AG04450 (cell line): Measurements from ENCODE around the gene CNKSR3. TPM values are rescaled to one million over a fixed set of nuclear protein-coding genes. Genes with fewer than 3 reads are reported as not detected.

Source experiments
- CTCF ChIA-PET: fragments of 300-600, 350-600 bp; formaldehyde crosslinking; extraction: SDS; loops from one replicate; lab custom pipeline; 2022; ENCODE audit warnings: antibody characterized with exemption, inconsistent platforms; lab: Charles Lee
- POLR2A ChIA-PET: fragments of 350-600 bp; formaldehyde crosslinking; extraction: SDS; loops from one replicate; lab custom pipeline; 2021; ENCODE audit warnings: antibody characterized with exemption, inconsistent platforms; lab: Yijun Ruan, JAX
- DNase-seq: peaks from one replicate; pipeline ENCODE4 v3.0.0-alpha.2; 2011; ENCODE audit warnings: low read depth, low spot score
- H3K27ac ChIP-seq: one replicate; pipeline ENCODE4 v1.5.1; 2012; ENCODE audit warnings: low read depth, low read length, control low read depth
- H3K27me3 ChIP-seq: one replicate; pipeline ENCODE4 v1.6.0; 2012; ENCODE audit warnings: low read length; ENCODE audit not compliant: control insufficient read depth, insufficient read depth
- H3K4me3 ChIP-seq: 2 replicates; pipeline ENCODE4 v1.5.1; 2011; ENCODE audit warnings: mild to moderate bottlenecking, low read depth, low read length, control low read depth
- H3K9me3 ChIP-seq: 2 replicates; pipeline ENCODE4 v1.5.1; 2012; ENCODE audit warnings: low read length; ENCODE audit not compliant: control insufficient read depth, insufficient read depth
- polyA plus RNA-seq: library from polyadenylated mRNA; depleted of rRNA; stranded (reverse); fragments of >200 nt; gene quantifications from 2 replicates; pipeline ENCODE4 v1.2.3, GENCODE V29; 2011
- TF ChIP-seq, protein P1 (sequence below): IDR thresholded peaks from 2 replicates; pipeline ENCODE4 v1.5.1; 2011; ENCODE audit warnings: low read depth, low read length, control low read depth, inconsistent platforms

Gene CNKSR3
- polyA plus RNA-seq, 1 experiment: 8.6 TPM

DNA sequence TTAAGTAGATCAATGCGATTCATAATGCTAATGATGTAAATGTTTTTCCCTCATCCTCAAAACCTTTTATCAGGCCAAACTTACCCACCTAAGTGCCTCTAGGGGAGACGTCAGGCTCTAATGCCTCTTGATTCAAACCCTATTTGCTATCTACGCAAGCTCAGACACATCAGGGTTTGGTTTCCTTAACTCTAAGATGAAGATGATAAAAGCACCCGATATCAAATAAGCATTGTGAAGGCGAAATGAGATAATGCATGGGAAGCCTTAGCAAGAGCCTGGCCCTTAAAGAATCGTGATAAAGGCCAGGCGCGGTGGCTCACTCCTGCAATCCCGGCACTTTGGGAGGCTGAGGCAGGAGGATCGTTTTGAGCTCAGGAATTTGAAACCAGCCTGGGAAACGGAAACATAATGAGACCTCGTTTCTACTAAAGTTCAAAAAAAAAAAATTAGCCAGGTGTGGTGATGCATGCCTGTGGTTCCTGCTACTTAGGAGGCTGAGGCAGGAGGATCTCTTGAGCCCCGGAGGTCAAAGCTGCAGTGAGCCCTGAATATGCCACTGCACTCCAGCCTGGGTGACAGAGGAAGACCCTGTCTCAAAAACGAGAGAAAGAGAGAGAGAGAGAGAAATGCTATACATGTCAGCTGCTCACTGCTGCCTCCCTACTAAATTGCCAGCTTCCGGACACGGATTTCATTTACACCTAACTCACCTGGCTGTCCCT lies 13.5 kb downstream of the CNKSR3 start:
- H3K27me3 ChIP-seq: no peaks in the 10 kb centered on the region
- TF ChIP-seq, protein P1, sequence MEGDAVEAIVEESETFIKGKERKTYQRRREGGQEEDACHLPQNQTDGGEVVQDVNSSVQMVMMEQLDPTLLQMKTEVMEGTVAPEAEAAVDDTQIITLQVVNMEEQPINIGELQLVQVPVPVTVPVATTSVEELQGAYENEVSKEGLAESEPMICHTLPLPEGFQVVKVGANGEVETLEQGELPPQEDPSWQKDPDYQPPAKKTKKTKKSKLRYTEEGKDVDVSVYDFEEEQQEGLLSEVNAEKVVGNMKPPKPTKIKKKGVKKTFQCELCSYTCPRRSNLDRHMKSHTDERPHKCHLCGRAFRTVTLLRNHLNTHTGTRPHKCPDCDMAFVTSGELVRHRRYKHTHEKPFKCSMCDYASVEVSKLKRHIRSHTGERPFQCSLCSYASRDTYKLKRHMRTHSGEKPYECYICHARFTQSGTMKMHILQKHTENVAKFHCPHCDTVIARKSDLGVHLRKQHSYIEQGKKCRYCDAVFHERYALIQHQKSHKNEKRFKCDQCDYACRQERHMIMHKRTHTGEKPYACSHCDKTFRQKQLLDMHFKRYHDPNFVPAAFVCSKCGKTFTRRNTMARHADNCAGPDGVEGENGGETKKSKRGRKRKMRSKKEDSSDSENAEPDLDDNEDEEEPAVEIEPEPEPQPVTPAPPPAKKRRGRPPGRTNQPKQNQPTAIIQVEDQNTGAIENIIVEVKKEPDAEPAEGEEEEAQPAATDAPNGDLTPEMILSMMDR: no peak
- CTCF ChIA-PET: interaction anchor here (1.8 kb wide), 1 partner anchor 13 kb away, joined by 5 read pairs; the partner anchor contains the start of gene CNKSR3
- H3K27ac ChIP-seq: no peak overlapping the region
- no peak for DNase-seq
- H3K9me3 ChIP-seq: no peaks in the 10 kb centered on the region
- POLR2A ChIA-PET: no interaction called here
- H3K4me3 ChIP-seq: no peak overlapping the region

DNA sequence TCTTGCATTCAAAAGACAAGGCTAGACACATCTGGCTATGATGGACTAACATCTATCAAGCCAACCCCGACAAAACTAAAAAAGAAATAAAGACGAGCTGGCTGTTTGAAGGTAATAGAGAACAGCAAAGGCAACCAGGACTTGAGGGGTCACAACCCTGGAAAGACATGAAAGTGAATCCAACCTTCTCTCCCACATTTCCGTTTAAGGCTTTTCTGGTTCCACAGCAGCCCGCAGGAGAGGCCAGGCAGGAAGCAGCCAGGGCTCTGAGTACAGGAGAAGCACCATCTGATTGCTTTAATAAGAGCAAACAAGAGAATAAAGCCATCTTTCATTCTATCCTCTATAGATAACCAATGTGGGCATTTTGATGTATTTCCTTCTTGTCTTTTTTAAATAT lies 14.3 kb downstream of the CNKSR3 start:
- POLR2A ChIA-PET: no interaction called here
- CTCF ChIA-PET: interaction anchor here (0.6 kb wide), 1 partner anchor 8 kb away, joined by 3 read pairs; no protein-coding TSS in a partner anchor

DNA sequence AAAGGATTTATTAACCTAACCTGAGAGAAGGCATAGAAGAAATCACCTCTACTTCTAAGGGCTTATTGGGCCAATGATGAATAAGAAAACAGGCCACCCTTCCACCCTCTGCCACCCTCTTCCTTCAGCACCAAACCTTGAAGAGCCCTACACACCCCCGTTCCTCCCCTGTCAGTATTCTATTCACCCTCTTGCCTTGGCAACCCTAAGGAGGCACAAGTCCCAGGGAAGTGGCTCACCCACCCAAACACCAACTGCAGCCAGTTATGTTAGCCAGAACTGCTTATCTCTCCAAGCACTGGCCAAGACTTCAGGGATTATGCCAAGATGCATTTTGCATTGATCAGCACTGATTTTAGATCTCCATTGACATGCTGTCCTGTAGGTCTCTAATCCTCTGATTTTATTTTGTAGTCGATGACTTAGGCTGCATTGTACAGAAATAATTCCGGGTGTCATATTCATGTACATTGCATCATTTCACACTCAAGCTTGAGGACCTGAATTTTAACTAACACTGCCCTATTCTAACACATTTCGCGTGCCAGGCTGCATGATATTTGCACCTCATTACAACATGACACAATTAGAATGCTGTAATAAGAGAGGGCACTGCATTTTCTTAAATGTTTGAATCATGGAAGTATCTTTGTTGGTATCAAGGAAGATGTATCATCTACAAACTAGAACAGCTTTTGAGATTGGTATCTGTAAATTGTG lies 15.7 kb downstream of the CNKSR3 start:
- TF ChIP-seq, protein P1: no peak
- ChIA-PET POLR2A (no interaction called here), CTCF (interaction anchor here (0.6 kb wide), 1 partner anchor 35 kb away, joined by 7 read pairs; no protein-coding TSS in a partner anchor)
- DNase-seq: no peak
- no peak overlapping the region for H3K4me3 ChIP-seq
- H3K9me3 ChIP-seq: no peaks in the 10 kb centered on the region
- no peak overlapping the region for H3K27ac ChIP-seq
- H3K27me3 ChIP-seq: no peaks in the 10 kb centered on the region

More for the DNA sequence above, 14.3 kb downstream of the CNKSR3 start:
- DNase-seq: no peak
- Histone ChIP-seq H3K4me3 (no peak overlapping the region), H3K9me3 (no peaks in the 10 kb centered on the region), H3K27ac (no peak overlapping the region), H3K27me3 (no peaks in the 10 kb centered on the region)
- TF ChIP-seq, protein P1: no peak

DNA sequence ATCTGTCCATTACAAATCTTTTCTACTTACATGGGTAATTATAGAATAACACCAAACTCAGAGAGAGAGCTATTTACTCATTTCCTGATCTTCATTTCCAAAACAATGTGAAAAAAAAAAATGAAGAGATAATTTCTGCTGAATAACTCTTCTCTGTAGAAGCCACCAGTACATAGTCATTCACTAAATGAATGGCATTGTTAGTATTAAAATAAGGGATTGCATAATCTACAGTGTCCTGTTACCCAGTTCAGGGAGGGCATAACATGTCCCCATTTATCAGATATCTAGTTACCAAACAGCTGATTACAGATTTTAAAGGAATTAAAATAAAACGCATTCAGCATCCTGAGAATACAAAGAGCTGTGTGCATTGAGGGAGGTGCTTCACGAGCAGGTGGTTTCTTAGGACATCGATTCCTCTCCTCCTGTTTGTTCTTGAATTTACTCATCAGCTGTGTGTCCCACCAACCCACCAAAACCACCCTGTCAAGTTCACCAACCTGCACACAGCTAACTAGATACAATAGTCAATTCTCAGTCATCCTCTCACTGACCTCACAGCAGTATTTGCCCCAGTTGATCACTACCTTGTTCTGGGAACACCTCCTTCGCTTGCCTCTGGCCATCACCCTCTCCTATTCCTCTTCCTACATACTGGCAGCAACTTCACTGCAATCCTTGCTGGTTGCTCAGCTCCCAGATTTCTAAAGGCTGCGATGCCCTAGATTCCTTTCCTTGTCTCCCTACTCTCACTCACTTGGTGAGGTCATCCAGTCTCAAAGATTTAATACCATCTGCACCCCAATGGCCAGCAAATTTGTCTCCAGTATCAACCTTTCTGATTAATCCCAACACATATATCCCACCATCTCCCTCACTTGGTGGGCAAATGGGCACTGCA lies 18.7 kb downstream of the CNKSR3 start:
- TF ChIP-seq, protein P1: no peak
- Histone ChIP-seq H3K27ac (no peak overlapping the region), H3K9me3 (no peaks in the 10 kb centered on the region), H3K4me3 (no peak overlapping the region), H3K27me3 (no peaks in the 10 kb centered on the region)
- ChIA-PET CTCF (interaction anchor here (0.7 to 3.8 kb wide), 3 partner anchors 9 to 184 kb away, joined by 3 to 28 read pairs (median 4); no protein-coding TSS in a partner anchor), POLR2A (no interaction called here)
- DNase-seq: no peak
